Activated naive CD8-positive, alpha-beta T cell treated with anti-CD3 and anti-CD28 coated beads, Interleukin-2, amount 50 U/mL, for 16 hours (primary cell): ENCODE data around the gene ATXN1L.
"Not testable (repeated sequence)": the region's sequence is repeated elsewhere in the genome, so short reads cannot be mapped to it uniquely, and the experiment has no call there.

Experiments
- DNase-seq: peaks from one replicate; pipeline ENCODE4 v3.0.0-alpha.2; 2020; ENCODE audit warnings: low read depth, low spot score

The ATXN1L gene

GRCh38 chr16:71845639-71846430 is at the start of gene ATXN1L:
ATXN1L (plus strand) TSS chr16:71845976; CDS start chr16:71849741, 3,765 bp downstream.
- peak; percentile 81 for DNase-seq

DNA sequence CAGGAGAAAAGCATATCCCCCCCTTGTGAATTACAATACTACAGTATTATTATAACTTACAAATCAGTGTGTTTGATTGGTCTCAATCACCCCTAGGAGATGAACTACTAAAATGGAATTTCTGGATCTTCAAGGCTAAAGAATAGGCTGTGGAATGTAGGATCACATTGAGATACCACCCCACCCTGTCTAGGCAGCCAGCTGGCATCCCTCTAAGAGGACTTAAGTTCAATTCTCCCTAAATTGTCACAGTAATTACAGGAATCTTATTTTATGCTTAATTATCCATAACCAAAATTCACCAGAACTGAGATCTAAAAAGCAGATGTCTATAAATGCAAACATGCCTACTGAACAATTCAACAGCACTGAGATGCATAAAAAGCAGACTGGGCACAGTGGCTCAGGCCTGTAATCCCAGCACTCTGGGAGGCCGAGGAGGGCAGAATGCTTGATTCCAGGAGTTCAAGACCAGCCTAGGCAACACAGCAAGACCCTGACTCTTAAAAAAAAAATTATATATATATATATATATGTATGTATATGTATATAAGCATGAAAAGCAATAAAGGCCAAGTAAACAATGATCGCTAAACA is 49.2 kb upstream of the ATXN1L start:
- DNase-seq: no peak

DNA sequence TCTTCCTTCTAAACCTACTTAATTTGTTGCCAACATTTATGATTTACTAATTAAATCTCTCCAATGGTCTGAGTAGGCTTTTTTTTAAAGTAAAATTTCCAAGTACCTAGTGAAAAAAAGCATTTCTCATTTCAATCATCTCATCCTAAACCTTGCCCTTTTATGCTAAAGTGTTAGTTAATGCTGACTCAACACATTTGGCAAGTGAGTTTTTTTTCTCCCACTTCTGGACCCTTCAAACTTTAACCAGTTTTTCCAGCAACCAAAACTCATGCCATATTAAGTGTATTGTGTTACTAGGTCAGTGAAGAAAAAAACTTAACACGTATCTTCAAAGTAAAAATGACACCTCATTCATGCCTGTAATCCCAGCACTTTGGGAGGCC is 42.5 kb upstream of the ATXN1L start:
- DNase-seq: no peak

DNA sequence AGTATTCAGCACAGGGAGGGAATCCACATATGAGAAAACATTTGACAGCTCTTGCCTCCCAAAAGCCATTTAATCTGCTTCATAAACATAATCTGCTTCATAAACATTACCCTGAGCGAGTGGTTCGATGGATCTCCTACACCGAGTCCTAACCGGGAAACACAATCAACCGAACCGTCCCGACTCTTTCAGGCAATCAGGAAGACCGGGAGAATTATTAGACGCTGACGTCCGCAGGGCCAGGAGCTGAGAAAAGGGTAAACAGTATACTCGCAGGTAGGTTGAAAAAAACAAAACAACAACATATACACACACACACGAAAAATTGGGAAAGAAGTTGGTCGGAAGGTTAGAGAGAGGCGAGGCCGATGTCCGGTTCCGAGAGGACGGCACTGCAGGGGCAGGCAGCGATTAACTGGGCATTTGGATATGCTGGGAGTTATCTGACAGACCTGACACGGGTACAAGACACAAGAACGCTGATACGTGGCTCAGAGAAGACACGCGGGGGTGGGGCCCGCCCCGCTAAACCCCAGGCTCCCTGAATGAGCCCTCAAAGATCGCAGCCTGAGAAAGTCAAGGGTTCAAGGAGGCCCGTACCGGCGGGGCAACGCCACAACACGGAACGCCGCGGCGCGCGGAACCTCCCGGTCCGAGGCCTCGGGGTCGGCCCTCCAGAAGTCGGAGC is 37.7 kb upstream of the ATXN1L start:
- no peak for DNase-seq

- DNase-seq: peak; percentile 82
Measured at GRCh38 chr16:71808593-71809459, 37.0 kb upstream of the ATXN1L start, which contains the start of gene AP1G1. AP1G1 (minus strand) TSS chr16:71808834; CDS start chr16:71789479, 19,355 bp downstream.

GRCh38 chr16:71810155-71810530 is 35.6 kb upstream of the ATXN1L start:
- DNase-seq: not testable (repeated sequence)

GRCh38 chr16:71811261-71811803 is 34.4 kb upstream of the ATXN1L start:
- DNase-seq: no peak

DNA sequence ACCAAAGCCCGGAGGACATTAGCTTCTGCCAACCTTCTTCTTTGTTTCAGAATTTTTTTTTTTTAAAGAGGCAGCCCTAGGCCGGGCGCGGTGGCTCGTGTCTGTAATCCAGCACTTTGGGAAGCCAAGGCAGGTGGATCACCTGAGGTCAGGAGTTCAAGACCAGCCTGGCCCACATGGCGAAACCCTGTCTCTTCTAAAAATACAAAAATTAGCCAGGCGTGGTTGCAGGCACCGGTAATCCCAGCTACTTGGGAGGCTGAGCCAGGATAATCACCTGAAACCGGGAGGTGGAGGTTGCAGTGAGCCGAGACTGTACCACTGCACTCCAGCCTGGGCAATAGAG is 28.6 kb upstream of the ATXN1L start:
- DNase-seq: not testable (repeated sequence)

DNA sequence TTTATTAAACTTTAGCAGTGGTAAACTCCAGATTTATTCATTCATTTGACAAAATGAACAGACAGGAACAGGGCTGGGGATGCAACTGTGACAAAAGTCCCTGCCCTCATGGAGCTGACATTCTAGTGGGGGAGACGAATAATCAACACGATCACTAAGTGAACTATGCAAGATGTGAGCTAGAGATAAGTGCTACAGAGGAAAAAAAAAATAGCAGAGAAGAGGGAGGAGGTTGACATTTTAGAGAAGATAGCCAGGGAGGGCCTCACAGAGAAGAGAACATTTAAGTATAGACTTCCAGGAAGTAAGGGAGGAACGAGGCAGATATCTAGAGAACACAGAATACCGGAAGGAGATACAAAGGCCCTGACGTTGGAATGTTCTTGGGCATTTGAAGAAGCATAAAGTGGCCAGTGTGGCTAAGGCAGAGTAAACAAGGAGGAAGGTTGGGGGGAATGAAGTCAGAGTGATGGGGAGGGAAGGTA is 19.2 kb upstream of the ATXN1L start:
- DNase-seq: no peak

DNA sequence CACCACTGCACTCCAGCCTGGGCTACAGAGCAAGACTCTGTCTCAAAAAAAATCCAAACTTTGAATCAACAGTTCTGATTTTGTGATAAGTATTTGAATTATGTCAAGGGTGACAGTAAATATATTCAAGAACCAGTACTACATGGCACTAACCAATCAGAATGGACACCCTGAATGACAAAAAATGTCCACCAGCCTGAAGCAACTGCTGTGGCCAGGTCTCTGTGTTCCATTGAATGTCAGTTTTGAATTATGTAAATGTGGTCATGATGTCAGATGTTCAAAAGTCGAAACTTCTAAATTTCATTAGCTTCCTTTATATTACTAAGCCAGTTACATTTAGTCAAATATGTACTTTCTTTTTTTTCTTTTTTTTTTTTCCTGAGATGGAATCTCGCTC is 15.4 kb upstream of the ATXN1L start:
- no peak for DNase-seq

DNA sequence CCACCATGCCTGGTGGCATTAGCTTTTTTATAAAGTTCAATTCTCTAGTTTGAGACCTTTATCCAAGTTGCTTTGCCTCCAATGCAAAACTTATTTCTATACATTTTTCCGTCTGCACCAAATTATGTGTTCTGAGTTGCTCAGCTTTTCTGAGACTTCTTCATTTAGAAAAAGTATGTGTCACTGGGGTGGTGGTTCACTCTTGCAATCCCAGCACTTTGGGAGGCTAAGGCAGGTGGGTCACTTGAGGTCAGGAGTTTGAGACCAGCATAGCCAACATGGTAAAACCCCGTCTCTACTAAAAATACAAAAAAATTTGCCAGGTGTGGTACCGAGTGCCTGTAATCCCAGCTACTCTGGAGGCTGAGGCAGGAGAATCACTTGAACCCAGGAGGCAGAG is 14.1 kb upstream of the ATXN1L start:
- DNase-seq: not testable (repeated sequence)

GRCh38 chr16:71832112-71832511 is 13.7 kb upstream of the ATXN1L start:
- not testable (repeated sequence) for DNase-seq

GRCh38 chr16:71834291-71834690 is 11.5 kb upstream of the ATXN1L start:
- no peak for DNase-seq

- DNase-seq: no peak
Measured at GRCh38 chr16:71837150-71837549, 8.6 kb upstream of the ATXN1L start.

GRCh38 chr16:71840052-71840451 is 5.7 kb upstream of the ATXN1L start:
- no peak for DNase-seq

GRCh38 chr16:71843572-71843971 is 2.2 kb upstream of the ATXN1L start:
- no peak for DNase-seq

DNA sequence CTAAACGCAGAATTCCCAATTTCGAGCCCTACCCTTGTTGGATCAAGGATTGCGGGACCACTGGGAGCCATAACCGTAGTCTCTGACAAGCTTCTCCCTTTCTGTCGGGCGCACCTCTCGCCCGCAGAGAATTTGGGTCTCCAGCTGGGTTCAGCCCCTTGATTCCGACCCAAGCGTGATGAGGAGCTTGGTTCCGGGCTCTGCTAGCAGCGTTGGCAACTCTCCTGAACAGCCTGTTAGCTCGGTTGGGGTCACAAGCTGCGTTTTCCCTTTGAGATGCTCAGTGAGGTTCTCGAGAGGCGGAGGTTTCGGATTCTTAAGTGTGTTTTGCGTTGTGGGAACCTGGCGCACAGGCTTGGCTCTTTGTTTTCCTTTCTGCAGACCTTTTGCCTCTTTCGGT is 655 bp downstream of the ATXN1L start:
- no peak for DNase-seq

DNA sequence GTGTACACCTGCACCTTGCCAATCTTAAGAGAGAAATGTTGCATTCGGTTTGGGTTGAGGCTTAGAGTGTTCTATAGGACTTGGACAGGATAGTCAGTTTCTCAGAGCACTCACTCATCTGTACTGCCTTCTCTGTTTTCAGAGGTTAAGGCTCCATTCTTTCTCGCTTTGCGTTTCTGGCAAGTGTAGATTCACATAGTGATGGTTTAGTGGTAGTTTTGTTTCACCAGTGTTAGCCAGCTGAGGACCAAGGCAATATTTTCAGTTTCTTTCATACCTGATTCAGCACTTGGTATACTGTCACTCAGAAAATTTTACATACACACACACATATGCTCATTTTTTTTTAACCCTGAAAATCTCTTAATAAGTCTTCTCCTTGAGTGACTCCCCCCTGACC is 1.3 kb downstream of the ATXN1L start:
- no peak for DNase-seq

DNA sequence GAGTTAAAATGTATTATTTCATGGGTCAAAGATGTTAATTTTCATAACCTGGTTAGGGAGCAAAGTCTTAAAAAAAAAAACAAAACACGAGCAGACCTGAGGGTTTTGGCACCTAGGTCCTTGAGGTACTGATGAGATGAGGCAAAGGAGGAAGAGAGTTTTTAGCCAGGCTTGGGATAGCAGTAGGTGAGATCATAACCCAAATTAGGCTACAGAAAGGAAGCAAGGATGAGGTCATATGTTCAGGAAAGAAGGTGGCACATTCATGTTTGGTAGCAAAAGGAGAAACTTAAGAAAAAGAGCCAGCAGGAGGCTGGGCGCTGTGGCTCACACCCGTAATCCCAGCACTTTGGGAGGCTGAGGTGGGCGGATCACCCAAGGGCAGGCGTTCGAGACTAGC is 2.8 kb downstream of the ATXN1L start:
- no peak for DNase-seq

DNA sequence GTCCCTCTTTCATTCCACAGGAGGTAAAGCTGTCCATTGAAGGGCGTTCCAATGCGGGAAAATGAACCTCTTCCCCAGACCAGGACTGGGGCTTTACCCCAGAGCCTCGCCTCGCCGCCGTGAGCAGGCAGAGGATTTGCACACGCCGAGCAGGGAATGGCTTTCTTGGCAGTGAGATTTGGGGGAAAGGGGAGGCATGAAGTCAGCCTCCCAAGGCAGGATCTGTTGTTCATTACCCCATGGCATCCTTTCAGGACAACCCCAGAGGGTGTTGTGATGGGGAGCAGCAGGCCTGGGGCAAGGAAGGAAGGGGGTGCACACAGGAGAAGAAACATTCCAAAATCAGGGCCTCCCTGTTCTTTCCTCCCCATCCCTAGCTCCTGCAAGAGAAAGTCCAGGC is 6.0 kb downstream of the ATXN1L start:
- no peak for DNase-seq

DNA sequence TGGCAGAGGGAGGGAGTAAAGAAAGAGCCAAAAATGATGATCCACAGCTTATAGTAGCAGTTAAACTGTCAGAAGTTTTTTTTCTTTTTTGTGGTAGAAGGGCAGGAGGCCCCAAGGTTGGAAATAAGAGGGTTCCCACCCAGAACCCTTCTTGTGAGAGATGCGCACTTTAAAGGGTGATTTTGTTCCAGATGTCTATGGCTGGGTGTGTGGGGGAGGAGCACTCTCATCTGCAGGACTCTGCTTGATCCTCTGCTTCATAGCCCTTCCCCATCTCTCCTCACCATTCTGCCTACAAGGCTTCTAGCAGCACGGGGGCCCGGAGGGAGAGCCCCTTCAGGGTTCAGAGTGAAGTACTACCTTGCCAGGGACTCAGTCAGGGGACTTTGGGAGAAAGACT is 6.4 kb downstream of the ATXN1L start:
- DNase-seq: no peak
